ENCODE measurements around the gene ABHD1.

- TF ChIP-seq CTCF (tag by site-specific recombination; IDR thresholded peaks at IDR 0.05) = no peak
- no peak for TF ChIP-seq ZNF324 (tag by site-specific recombination; IDR thresholded peaks at IDR 0.05)
- TF ChIP-seq, protein P1, sequence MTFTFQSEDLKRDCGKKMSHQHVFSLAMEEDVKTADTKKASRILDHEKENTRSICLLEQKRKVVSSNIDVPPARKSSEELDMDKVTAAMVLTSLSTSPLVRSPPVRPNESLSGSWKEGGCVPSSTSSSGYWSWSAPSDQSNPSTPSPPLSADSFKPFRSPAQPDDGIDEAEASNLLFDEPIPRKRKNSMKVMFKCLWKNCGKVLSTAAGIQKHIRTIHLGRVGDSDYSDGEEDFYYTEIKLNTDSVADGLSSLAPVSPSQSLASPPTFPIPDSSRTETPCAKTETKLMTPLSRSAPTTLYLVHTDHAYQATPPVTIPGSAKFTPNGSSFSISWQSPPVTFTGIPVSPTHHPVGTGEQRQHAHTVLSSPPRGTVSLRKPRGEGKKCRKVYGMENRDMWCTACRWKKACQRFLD (tag by site-specific recombination; IDR thresholded peaks at IDR 0.05) = no peak
- TF ChIP-seq YY1 (tag by site-specific recombination; IDR thresholded peaks at IDR 0.05) = no peak
- TF ChIP-seq ZNF501 (tag by site-specific recombination; IDR thresholded peaks at IDR 0.05) = no peak
- no peak for TF ChIP-seq ZBTB8A (tag by site-specific recombination; IDR thresholded peaks at IDR 0.05)
- TF ChIP-seq ZNF777 (tag by site-specific recombination; IDR thresholded peaks at IDR 0.05; ENCODE audit: borderline replicate concordance) = no peak
- no peak for TF ChIP-seq ZNF514 (tag by site-specific recombination; IDR thresholded peaks at IDR 0.05)
- TF ChIP-seq ZNF350 (tag by site-specific recombination; IDR thresholded peaks at IDR 0.05) = no peak
Observed at GRCh38 chr2:27097341-27097740, 26.3 kb upstream of the ABHD1 start.

All from HEK293 (cell line).